Smooth muscle cell of the brain vasculature (primary cell): ENCODE results near the gene RFXANK.
"Not testable (repeated sequence)": the region's sequence is repeated elsewhere in the genome, so short reads cannot be mapped to it uniquely, and the experiment has no call there.

Source experiments
- DNase-seq: peaks from one replicate; pipeline ENCODE4 v3.0.0-alpha.2; 2012; ENCODE audit warnings: low read depth, low spot score

Gene RFXANK

GRCh38 chr19:19170053-19170872, 21.8 kb upstream of the RFXANK start, which contains the start of gene MEF2B:
MEF2B (minus strand) TSS chr19:19170263; CDS start chr19:19150735, 19,528 bp downstream.
- no peak for DNase-seq

- DNase-seq: no peak
Observed at GRCh38 chr19:19170873-19171672, 21.0 kb upstream of the RFXANK start.

DNA sequence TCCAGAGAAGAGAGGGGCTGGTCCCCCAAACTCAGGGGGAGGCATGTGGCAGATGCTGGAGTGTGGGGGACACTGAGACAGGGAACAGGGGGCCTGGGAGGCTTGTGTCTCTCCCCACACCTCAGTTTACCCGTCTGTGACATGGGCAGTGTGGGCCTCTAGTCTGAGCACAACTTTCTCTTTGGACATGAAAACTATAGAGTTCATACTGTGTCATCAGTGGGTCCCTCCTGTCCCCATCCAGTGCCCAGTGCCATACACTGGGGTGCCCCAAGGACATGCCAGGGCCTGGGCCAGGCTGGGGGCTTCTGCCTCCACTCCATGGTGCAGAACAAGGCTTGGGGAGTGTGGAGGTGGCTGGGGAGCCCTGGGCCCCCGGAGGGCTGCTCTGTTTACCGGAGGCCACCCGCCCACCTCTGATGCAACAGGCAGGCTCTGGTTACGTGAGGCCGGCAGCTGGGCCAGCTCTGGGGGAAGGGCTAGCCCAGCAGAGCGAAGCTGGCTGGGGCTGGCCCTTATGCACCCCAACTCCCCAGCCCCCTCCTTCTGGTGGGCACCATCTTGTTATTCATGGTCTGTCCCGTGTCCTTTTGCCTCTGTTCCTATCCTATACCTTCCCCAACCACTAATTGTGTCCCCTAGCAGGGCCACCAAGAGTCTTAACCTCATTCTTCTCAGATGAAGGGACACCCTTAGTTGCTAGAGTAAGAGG, 20.1 kb upstream of the RFXANK start:
- DNase-seq: no peak

DNA sequence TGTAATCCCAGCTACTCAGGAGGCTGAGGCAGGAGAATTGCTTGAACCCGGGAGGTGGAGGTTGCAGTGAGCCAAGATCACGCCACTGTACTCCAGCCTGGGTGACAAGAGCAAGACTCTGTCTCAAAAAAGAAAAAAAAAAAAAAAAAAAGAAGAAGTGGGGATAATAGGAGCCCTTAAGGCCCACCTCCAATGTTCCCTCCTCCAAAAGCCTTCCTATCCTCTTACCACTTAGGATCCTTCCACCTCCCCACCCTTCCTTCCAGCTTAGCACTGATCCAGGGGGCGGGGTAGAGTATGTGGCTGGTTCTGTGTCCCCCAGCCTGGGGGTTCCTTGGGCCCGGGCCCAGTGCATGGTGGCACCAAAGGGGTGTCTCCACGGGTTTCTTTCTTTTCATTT, 18.8 kb upstream of the RFXANK start:
- not testable (repeated sequence) for DNase-seq

DNA sequence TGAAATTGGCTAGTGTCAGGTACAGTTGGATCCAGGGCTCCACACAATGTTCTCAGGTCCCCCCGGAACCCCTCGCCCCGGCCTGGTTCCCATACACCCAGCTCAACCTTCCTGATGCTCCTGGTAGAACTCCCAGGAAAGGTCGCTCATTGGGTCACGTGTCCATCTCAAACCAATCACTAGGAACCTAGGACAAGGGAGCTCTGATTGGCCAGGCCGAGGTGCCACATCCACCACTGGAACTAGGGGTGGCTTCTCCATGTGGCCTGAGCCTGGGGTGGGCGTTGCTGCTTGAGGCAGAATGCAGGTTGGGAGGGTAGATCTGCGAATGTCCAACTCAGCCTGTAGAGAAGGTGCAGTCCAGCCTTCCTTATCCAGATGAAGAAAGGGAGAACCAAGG, 15.1 kb upstream of the RFXANK start:
- DNase-seq: no peak

GRCh38 chr19:19179548-19180441, 12.3 kb upstream of the RFXANK start:
- DNase-seq: no peak

- DNase-seq: no peak
Observed at GRCh38 chr19:19181488-19181998, 10.5 kb upstream of the RFXANK start.

GRCh38 chr19:19185853-19186740, 6.0 kb upstream of the RFXANK start:
- no peak for DNase-seq

DNA sequence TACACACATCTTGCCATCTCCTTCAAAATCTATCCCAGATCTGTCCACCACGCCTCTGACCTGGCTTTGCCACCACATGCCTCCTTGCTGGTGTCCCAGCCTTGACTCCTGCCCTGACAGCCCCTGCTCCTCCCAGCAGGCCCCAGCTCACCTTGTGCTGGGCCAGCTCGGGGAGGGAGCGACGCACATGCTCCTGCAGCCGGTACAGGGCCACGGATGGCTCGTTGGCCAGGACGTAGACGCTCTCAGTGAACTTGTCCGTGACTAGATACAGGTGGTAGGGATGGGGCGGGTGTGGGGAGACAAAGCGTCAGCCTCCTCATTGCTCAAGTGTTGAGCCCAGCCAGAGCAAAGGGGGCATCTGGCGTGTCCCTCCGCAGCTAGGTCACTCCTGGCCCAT, 5.3 kb upstream of the RFXANK start:
- no peak for DNase-seq

DNA sequence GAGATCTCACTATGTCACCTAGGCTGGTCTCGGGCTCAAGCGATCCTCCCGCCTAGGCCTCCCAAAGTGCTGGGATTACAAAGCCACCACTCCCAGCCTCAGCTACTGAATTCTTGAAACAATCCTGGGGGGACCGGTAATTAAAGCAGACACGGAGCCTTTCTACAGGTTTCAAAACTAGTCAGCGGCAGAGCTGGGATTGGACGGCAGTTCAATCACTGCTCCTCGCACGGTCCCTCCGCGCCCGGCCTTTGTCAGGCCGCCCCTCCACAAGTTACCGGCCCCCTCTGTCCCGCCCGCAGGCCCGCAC, 335 bp upstream of the RFXANK start:
- DNase-seq: no peak

GRCh38 chr19:19192910-19193423, 909 bp downstream of the RFXANK start:
- no peak for DNase-seq

DNA sequence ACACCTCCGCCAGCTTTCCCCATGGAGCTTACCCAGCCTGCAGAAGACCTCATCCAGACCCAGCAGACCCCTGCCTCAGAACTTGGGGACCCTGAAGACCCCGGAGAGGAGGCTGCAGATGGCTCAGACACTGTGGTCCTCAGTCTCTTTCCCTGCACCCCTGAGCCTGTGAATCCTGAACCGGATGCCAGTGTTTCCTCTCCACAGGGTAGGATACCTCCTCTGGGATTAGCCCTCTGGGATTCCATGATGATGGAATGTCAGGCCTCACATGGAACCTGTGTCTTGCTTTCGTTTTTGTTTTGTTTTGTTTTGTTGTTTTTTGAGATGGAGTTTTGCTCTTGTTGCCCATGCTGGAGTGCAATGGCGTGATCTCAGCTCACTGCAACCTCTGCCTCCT, 1.9 kb downstream of the RFXANK start:
- DNase-seq: no peak

DNA sequence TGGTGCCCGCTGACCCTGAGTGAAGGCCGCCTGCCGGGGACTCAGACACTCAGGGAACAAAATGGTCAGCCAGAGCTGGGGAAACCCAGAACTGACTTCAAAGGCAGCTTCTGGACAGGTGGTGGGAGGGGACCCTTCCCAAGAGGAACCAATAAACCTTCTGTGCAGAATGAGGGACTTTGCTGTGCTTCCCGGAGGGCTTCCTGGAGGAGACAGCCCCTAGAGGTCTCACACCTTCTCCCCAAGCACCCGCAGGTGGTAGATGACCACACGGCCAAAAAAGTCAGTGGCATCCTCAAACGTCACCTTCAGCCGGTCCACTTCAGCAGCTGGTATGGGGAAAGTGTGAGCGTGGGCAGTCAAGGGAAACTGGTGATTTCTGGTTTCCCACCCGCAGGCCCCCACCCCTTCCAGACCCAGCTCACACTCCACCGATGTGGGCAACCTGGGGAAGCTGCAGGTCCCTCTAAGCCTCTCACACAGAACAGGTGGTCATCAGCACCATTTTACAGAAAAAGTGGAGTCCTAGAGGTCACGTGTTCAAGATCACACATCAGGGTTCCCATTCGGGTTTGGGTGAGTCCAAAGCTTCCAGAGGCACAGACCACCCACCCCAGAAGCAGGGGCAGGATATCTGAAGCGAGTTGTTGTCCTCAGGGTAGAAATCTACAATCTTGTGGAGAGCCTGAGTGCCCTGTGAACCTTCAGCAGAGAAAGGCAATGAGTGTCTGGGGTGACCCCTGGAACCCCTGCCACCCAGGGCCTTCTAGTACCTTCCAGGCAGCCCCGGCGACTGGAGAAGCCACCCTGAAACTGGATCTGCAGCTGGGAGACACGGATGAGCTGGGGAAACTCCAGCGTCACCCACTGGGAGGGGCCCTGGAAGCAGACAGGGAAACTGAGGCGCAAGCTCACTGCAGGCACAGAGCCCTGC, 9.9 kb downstream of the RFXANK start:
- no peak for DNase-seq

DNA sequence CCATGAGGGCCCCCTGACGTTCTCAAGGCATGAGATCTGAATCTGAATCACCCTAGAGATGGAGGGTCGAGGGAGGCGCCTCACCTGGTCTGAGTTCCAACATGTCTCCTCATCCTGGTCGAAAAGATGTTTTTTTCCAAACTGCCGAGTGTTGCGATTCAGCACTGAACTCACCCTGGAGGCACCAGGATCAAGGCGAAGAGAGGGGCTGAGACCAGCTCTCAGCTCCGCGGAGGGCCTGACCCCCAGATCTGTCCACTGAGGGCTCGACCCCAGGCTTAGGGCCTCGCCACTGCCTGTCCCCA, 10.6 kb downstream of the RFXANK start:
- DNase-seq: no peak

DNA sequence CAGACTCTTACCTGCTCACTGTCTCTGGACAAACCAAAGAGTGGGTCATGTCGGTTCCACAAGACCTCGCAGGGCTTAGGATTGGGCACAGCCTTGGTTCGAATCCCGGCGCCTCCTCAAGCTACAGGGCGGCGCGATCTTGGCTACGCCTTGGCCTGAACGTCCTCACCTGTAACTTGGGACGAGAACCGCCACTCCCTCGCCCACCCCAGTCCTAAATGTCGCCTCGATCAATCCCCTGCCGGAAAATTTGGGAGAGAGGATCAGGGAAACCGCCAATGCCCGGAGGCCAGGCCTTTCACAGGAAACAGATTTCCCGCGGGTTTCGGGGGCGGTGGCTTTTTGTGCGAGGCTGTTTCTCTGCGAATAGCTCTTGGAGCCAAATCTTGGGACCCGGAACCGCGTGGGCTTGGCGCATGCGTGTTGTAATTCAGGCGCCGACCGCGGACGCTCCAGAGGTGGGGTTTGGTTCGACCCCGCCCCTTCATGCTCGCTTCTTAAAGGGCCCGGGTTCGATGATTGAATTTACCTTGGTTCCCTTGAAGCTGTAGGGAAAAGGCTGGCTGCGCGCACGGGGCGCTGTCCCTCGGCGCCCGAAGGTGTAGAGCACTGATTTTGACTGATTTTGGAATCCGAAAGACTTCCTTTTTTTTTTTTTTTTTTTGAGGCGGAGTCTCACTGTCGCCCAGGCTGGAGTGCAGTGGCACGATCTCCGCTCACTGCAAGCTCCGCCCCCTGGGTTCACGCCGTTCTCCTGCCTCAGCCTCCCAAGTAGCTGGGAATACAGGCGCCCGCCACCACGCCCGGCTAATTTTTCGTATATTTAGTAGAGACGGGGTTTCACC, 11.2 kb downstream of the RFXANK start, which contains the start of gene NR2C2AP:
NR2C2AP (minus strand) TSS at position 403 of the 845 bp plus-strand sequence; CDS start at position 49, 354 bp downstream.
- peak; percentile 72 for DNase-seq

GRCh38 chr19:19204181-19204580, 12.1 kb downstream of the RFXANK start:
- DNase-seq: no peak

DNA sequence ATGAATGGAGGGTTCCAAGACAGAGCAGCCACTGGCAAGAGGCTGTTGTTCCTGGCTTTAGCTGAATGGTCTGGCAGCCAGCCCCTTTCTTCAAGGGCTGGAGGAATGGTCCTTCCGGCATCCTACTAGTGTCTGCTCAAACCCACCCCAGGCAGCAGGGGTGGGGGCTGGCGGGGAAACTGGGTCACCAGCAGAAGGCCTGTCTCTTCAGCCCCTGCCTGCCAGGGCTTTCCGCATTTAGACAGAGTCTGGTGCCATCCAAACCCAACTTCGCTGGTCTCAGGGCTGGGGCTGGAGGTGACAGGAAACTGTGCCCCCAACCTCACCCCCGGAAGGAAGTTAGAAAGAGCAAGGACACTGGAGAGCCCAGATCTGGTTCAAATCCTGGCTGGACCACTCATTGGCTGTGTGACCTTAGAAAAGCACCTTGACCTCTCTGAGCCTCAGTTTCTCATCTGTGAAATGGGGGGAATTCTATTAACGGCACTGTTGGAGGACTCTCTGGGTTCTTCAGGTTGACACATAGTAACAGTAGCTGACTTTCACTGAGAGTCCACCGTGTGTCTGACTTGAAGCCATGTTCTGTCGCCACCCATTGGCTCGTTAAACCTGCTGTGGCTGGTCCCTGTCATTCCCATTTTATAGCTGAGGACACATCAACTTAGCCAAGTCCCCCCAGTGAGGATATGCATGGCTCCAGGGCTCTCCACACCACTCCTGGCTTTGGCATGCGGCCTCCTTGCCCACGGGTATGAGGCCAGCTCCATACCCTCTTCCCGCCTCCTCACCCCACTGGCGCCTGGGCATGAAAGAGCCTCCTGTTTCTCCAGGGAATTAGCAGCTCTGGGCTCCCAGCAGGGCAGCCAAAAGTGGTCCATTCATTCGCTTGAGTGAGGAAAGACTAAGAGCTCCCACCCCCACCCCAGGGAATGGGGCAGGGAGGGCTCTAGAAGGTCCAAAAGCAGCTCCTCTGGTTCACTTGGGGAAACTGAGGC, 13.7 kb downstream of the RFXANK start:
- no peak for DNase-seq
